ENCODE measurements around the gene CACNG4.
"Not testable (repeated sequence)": the region's sequence is repeated elsewhere in the genome, so short reads cannot be mapped to it uniquely, and the experiment has no call there.

Gene CACNG4

DNA sequence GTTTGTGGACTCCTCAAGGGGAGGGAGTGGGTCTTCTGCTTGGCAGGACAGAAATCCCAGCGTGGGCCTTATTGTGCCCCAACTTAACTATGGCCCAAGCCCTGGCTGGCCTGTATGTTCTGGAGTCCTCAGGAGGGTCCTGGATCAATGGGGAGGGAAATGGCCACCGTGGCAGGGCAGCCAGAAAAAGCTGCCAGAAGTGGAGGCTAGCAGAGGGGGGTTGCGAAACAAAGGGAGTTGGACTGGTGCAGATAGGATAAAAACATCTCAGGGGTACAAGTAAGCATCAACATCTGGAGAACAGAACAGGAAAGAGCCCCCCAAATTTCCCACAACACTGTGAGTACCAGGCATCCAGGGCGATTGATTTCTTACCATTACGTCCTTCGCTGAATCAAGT is 76.1 kb downstream of the CACNG4 start:
- in situ Hi-C loops (cut with MboI; ENCODE audit: low sequenced_read_pairs) = no loop called here

DNA sequence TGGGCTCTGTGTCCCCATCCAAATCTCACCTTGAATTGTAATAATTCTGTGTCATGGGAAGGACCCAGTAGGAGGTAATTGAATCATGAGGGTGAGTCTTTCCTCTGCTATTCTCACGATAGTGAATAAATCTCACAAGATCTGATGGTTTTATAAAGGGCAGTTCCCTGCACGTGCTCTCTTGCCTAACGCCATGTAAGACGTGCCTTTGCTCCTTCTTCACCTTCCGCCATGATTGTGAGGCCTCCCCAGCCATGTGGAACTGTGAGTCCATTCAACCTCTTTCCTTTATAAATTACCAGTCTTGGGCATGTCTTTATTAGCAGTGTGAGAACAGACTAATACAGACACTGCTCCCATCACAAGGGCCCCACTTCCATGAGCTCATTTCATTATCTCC is 76.6 kb downstream of the CACNG4 start:
- in situ Hi-C loops (cut with MboI; ENCODE audit: low sequenced_read_pairs) = not testable (repeated sequence)

DNA sequence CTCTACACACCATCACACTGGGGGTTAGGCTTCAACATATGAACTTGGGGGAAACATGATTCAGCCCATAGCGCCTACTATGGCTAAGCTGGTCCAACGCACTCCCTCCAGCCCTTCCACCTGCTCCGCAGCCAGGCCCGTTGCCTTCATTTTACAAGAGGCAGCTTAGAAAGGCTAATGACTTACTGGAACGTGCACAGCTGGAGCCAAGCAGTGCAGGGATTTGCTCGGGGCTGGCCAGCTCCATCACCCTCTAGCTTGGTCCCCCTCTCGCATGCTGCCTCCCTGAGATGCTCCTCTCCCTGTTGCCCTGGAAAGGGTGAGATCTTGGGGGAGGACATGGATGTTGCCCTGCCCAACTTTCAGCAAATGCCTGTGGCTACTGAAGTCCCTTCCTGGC is 77.0 kb downstream of the CACNG4 start:
- in situ Hi-C loops (cut with MboI; ENCODE audit: low sequenced_read_pairs) = no loop called here

DNA sequence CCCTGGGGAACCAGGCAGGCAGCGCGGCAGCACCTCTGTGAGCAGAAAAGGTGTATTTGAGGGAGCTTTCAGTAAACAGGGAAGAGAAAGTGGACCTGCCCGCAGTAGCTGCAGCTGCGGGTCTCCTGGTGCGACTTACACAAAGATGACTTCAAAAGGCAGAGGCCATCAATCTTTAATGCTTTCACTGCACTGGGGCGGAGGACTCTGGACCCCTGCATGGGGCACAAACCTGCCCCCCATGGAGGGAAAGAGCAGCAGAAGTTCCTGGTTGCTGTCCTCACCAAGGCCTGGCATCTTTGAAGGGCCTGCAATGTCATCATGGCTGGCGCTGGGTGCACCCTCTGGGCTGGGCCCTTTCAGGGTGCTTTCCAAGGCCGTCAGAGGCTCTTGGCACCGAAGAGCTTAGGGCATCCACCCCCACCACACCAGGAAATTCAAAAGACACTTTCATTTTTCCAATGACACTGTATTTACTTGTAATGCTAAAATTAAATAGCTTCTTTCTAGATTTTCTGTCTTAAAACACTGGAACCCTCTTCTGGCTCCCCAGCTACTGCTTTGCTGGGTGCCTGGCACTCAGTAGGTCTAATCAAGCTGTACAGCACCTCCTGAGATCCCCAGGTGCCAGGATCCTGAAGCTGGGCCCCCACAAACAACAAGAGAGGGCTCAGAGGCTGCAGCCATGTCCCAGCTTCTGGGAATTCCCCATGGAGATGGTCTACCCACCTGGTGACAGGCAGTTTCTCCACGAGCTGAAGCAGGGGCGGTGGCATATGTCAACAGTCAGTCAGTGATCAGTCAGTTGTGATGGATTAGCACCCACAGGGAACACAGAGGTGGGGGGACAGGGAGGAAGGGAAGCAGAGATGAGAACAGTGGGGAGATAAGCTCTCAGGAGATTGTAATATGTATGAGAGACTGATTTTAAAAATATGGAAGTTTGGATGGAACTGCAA is 77.7 kb downstream of the CACNG4 start:
- in situ Hi-C loops (cut with MboI; ENCODE audit: low sequenced_read_pairs) = no loop called here

DNA sequence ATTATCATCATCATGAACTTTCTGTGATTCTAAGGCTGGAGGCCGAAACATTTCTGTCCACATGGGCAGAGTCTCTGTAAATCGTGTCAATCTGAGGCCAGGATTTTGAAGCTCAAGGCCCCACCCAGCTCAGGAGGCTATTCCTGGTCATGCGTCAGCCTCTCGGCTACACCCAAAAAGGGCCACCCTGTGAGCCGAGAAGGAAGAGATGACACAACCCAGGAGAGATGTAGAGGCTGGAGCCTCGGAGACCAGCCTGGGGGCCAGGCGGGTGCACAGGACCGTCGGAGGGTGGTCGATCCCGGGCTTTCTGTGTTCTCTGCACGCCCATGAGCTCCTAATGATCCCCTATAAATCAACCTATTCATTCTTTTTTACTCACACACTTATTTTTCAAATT is 78.8 kb downstream of the CACNG4 start:
- in situ Hi-C loops (cut with MboI; ENCODE audit: low sequenced_read_pairs) = no loop called here

DNA sequence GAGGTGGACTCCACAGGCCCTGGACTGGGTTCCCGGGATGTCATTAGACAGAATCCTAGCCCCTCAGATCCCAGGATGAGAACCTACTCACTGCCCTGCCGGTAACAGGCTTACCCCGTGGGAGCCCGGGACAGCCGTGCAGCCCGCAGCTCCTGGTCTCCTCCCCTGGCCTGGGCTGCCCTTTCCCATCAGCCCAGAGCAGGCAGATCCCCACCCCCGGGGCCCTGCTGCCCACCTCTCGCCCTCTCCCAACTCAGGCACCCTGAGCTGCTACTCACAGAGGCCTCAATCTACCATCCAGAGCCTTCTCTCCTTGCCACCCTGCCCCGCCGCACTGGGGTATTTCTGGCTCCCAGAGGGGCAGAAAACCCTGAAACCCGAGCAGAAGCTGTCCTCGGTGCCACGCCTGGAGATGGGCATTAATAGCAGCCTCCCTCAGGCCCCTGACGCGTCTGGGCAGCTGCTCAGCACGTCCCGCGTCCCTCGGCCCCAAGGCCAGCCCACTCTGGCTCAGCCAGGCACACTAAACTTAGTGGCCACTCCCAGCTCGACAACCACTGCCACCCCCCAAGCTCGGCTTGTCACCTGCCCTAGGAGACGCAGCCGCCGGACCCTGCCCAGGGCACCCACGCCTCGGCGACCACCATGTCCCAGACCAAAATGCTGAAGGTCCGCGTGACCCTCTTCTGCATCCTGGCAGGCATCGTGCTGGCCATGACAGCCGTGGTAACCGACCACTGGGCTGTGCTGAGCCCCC is 79.7 kb downstream of the CACNG4 start, which contains the start of gene CACNG1:
TSS of gene CACNG1 (plus strand) at position 539 of the 757 bp plus-strand sequence. CDS start at position 646, 107 bp downstream.
- in situ Hi-C loops (cut with MboI; ENCODE audit: low sequenced_read_pairs) = no loop called here

DNA sequence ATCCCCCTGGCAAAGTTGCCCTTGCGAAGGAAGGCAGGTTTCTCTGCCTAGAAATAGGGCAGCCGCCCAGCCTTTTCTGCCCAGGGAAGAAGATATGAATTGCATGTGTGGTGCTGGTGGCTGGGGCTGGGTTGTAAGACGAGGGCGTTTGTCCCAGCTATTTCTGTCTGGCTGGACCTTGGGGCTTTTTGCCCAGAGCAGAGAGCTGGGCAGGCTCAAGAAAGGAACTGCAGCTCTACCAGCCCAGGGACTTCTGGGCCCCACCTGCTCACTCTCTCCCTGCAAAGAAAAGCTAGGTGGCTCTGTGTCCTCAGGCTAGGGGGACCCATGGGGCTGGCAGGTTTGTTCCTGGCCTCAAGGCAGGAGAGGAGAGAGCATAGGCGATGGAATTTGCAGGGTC is 80.4 kb downstream of the CACNG4 start:
- in situ Hi-C loops (cut with MboI; ENCODE audit: low sequenced_read_pairs) = no loop called here

DNA sequence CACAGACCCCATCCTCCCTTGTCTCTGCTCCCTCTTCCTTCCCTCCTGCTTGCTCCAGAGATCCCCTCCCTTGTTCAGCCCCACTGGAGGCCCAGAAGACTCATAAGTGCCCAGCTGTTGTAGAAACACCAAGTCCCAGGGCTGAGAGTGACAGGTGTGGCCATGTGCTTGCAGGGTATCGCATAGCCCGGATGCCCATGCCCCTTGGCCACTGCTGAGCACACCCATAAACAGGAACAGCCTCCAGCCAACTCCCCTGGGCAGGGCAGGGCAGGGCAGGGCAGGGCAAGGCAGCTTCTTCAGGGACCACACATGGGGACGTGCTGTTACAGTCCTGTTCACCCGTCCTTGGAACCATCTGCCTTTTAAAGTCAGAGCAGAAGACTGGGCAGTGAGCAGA is 81.9 kb downstream of the CACNG4 start:
- in situ Hi-C loops (cut with MboI; ENCODE audit: low sequenced_read_pairs) = no loop called here

DNA sequence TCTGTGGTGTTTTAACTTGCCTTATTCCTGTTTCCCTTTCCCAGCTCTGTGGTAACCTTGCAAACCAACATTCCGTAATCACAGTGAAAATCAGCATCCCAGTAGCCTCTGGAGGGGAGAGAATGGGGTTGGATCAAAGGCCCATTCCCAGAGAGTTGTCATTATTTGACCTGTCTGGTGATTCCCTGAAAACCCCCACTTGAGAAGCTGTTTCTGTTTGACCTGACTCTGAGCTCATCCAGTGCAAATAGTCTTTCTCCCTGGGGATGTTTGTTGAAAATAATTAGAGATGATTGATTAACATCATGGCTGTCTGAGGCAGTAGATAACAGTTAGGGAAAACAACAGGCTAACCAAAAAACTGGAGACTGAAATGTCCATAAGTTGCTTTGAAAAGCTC is 82.9 kb downstream of the CACNG4 start:
- in situ Hi-C loops (cut with MboI; ENCODE audit: low sequenced_read_pairs) = no loop called here

DNA sequence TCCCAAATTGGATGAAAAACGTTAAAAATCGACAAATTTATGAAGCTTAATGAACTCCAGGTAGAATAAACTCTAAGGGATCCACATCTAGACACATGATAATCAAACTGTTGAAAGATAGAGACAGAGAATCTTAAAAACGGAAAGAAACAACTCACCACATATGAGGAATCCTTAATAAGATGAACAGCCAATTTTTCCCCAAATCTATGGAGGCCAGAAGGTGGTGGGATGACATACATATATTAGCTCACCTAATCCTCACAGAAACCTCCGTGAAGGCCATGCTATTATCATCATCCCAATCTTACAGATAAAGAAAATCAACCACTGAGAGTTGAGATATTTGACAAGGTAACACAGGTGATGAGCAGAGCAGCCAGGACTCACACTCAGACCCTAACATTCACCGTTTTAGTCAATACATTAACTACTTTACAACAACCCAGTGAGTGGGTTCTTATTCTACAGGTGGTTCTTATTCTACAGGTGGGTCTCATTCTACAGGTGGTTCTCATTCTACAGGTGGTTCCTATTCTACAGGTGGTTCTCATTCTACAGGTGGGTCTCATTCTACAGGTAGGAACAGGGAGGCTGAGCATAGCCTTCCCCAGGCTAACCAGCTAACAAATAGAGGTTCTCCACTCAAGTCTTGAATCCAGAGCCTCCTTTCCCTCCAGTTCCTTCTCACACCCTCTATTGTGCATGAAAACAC is 84.7 kb downstream of the CACNG4 start:
- in situ Hi-C loops (cut with MboI; ENCODE audit: low sequenced_read_pairs) = no loop called here

DNA sequence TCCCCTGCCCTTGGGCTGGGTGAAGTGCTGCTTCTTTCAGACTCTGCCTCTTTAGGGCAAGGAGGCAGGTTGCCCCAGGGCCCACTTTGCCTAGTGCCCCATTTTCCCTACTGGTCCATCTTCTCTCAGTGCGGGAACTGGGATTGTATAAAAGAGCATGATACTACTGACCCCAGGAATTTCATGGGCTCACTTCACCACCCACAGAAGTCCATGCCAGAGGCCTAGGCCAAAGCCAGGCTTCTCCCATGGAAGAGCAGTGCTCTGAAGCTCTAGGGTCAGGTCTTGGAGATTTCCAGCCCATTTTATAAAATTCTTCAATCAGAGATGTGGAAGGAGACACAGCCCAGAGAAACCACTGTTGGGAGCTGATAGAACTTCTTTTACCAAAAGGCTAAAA is 85.6 kb downstream of the CACNG4 start:
- in situ Hi-C loops (cut with MboI; ENCODE audit: low sequenced_read_pairs) = no loop called here

DNA sequence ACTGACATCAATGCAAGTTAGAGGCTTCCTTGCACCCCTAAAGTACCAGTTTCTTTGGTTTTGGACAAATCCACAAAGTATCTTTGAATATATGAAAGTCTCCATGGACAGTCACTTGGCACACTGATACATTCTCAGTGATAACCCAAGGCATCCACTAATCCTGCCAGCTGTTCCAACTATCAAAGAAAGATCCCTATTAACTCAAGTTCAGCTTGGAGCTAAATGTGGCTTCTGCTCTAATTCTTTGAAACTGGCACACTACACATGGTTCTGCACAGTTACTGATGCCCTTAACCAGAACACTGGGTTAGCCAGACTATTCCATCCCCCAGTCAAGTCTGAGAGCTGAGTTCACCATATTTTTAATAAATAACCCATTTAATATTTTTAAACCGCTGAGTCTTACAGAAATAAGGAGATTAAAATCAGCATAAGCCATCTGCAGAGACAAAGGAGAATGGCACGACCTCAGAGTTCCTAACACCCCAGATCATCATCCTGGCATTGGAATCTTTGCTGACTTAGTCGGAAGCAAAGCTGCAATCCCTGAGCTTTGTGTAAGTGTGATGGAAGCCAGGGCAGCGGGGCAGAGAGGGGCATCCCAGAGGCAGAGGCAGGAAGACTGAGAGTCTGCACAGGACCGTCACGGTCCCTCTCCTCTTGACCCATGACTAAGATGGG is 86.1 kb downstream of the CACNG4 start:
- in situ Hi-C loops (cut with MboI; ENCODE audit: low sequenced_read_pairs) = no loop called here

DNA sequence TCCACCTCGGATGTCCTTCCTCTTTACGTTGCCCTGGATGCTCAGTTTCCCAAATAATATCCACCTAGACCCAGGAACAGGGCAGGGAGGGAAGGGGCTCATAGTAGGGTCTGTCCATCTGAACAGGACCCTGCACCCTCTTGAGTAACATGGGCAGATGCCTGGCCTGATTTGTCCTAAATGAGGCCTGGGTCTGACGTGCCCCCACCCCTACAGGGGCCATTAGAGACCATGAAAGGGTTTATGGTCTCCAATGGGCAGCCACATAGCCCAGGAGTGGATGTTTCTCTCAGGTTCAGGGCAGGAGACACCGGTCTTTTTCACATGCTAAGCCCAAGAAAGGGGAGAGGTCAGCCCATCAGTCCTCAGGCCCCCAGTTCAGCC is 86.6 kb downstream of the CACNG4 start:
- in situ Hi-C loops (cut with MboI; ENCODE audit: low sequenced_read_pairs) = no loop called here

DNA sequence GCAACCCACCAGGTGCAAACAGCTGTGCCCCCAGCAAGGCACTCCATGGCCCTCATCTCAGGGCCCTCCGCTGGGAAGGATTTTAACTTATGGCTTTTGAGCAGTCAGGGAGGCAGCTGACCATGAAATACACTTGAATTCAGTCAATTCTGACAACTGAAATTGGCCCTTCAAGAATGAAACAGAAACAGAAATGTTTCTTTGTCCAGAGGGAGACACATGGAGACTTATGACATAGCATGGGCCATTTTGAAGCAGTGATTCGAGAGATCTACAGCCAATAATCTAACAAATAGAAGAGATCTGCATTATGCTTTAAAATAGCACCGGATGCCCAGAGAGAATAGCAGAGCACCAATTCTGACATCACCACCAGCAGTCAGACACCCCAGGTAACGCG is 87.3 kb downstream of the CACNG4 start:
- in situ Hi-C loops (cut with MboI; ENCODE audit: low sequenced_read_pairs) = no loop called here

DNA sequence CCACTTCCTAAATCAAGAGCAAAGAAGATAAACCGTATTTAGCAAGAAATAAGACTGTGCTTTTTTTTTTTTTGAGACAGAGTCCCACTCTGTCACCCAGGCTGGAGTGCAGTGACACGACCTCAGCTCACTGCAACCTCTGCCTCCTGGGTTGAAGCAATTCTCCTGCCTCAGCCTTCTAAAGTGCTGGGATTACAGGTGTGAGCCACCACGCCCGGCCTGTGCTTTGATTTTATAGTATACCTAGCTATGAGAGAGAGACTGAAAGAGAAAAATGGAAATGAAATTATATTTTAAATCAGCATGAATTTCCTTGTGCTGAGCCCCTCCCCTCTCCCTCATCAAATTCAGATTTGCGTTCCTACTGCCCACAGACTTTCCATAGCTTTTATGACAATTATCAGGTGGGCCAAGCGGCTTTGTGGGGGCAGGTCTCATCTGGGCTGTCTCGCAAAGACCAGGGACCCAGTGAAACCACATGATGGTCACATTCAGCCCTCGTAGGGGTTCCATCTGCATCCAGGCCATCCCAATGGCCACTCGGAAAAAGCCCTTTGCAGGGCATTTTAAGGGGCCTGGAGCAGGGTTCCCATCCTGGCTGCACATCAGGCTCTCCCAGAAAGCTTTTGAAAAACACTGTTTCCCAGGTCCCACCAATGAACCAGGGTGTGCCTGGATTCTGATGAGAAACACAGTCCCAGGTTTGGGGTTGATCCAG is 88.4 kb downstream of the CACNG4 start:
- in situ Hi-C loops (cut with MboI; ENCODE audit: low sequenced_read_pairs) = no loop called here

DNA sequence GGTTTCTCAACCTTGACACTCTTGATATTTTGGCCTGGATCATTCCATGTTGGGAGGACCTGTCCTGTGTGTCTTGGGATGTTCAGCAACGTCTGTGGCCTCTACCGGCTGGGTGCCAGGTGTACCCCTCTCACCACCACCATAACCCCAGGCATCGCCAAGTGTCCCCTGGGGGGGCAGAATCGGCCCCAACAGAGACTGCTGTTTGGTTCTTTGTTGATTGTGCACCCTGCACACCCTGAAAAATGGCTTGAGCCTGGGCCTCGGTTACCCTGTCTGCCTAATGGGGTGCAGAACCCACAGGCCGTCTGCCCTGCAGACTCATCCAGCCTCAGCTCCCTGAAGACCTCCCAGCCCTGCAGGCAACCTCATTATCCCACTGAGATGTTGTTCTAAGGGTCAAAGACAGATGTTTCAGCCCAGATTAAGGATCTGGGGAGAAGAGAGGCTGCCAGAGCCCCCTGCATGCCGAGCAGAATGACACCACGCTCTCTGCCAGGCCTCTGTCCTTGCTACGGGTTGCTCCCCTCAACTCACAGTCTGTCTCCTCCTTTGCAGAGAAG is 89.0 kb downstream of the CACNG4 start:
- in situ Hi-C loops (cut with MboI; ENCODE audit: low sequenced_read_pairs) = no loop called here

DNA sequence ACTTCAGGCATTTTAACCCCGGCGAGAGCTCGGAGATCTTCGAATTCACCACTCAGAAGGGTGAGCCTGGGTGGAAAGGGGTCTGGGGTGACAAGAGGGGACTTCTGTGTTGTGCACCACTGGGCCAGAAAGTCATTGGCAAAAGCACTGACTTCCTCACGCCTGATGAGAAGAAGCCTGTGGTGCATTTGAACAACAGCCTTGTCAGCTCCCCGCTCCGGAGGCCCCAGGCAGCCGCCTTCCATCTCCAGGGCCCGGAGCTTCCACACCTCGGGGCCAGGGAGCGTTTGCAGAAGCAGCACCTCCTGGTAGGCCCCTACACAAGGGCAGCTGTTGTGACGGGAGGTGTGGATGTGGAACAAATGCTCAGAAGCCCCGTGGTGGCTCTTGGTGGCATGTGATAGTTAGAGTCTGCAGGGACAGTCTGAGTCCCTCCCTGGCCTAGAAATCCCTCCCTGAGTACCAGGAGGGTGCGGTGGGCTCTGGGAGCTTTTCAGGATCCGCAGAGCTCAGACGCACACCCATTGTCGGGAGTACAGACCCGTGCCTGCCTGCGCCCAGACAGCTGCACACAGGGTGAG is 89.6 kb downstream of the CACNG4 start:
- in situ Hi-C loops (cut with MboI; ENCODE audit: low sequenced_read_pairs) = no loop called here

DNA sequence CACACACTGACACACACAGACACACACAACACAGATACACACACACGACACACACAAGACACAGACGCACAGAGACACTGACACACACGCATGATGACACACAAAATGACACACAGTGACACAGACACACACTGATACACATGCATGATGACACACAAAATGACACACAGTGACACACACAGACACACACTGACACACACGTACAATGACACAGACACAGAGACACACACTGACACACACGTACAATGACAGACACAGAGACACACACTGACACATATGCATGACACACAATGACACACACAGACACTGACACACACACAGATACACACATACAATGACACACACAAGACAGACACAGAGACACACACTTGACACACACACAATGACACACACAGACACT is 90.1 kb downstream of the CACNG4 start:
- in situ Hi-C loops (cut with MboI; ENCODE audit: low sequenced_read_pairs) = no loop called here

DNA sequence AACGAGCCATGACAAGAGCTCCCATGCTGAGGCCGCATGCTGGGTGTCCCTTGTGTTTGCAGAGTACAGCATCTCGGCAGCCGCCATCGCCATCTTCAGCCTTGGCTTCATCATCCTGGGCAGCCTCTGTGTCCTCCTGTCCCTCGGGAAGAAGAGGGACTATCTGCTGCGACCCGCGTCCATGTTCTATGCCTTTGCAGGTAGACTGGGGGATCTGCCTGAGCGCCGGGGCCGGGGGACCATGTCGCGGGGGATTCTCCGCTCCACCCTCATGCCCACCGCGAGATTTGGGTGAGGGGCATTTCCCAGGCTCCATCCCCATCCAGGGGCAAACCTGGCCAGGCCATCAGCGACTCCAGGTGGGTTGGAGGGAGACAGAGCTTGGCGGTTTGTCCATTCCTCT is 90.5 kb downstream of the CACNG4 start:
- in situ Hi-C loops (cut with MboI; ENCODE audit: low sequenced_read_pairs) = no loop called here
